WTC11 (cell line): ENCODE results near the gene MAP9. TPM values are rescaled to one million over a fixed set of nuclear protein-coding genes. Genes with fewer than 3 reads are reported as not detected.

Experiments used
- ATAC-seq: fragments of 200-7000 bp; cut with Tn5 transposase; 2 replicates; pipeline ENCODE4 v1.10.0; 2021; ENCODE audit warnings: mild to moderate bottlenecking, moderate library complexity
- CTCF ChIA-PET: fragments of 300-600 bp; sonication (Branson Sonifier 250); formaldehyde crosslinking; loops from one replicate; lab custom pipeline; 2021; ENCODE audit warnings: antibody characterized with exemption; lab: Charles Lee
- POLR2A ChIA-PET: fragments of 350-600 bp; sonication (Branson Sonifier 250); formaldehyde crosslinking; loops from one replicate; lab custom pipeline; 2021; ENCODE audit warnings: antibody characterized with exemption; lab: Charles Lee
- DNase-seq: peaks from one replicate; pipeline ENCODE4 v3.0.0; 2021; ENCODE audit warnings: low spot score
- H3K27ac Mint-ChIP-seq: 2 replicates; pipeline ENCODE4 v1.8.0; 2021; ENCODE audit warnings: mixed read lengths
- H3K27me3 Mint-ChIP-seq: 2 replicates; pipeline ENCODE4 v1.8.0; 2021; ENCODE audit warnings: low read depth, mild to moderate bottlenecking, moderate library complexity, mixed read lengths
- H3K36me3 Mint-ChIP-seq: 2 replicates; pipeline ENCODE4 v1.8.0; 2021; ENCODE audit warnings: mixed read lengths
- H3K4me1 Mint-ChIP-seq: 2 replicates; pipeline ENCODE4 v1.8.0; 2022; ENCODE audit warnings: mixed read lengths
- H3K4me3 Mint-ChIP-seq: 2 replicates; pipeline ENCODE4 v1.8.0; 2021; ENCODE audit warnings: mild to moderate bottlenecking, moderate library complexity, mixed read lengths
- H3K9me3 Mint-ChIP-seq: 2 replicates; pipeline ENCODE4 v1.8.0; 2021; ENCODE audit warnings: mixed read lengths
- ATF1 ChIP-seq: sonication (generic); formaldehyde crosslinking; IDR thresholded peaks from 2 replicates; pipeline ENCODE4 v1.8.1; 2023; ENCODE audit warnings: mild to moderate bottlenecking, moderate library complexity, missing genetic modification reagents
- ATF3 ChIP-seq: sonication (generic); formaldehyde crosslinking; conservative IDR thresholded peaks from 2 replicates; pipeline ENCODE4 v1.8.1; 2022; ENCODE audit warnings: mild to moderate bottlenecking, missing genetic modification reagents
- CBFB ChIP-seq: sonication (generic); formaldehyde crosslinking; IDR thresholded peaks from 2 replicates; pipeline ENCODE4 v1.8.1; 2022; ENCODE audit warnings: mild to moderate bottlenecking, low read depth, missing genetic modification reagents
- ELF4 ChIP-seq: sonication (generic); formaldehyde crosslinking; IDR thresholded peaks from 2 replicates; pipeline ENCODE4 v1.8.1; 2022; ENCODE audit warnings: low read depth, mild to moderate bottlenecking, moderate library complexity, missing genetic modification reagents
- ESRRA ChIP-seq: sonication (generic); formaldehyde crosslinking; IDR thresholded peaks from 2 replicates; pipeline ENCODE4 v1.8.1; 2022; ENCODE audit warnings: mild to moderate bottlenecking, missing genetic modification reagents, borderline replicate concordance
- HMGXB4 ChIP-seq: sonication (generic); formaldehyde crosslinking; IDR thresholded peaks from 2 replicates; pipeline ENCODE4 v1.8.1; 2023; ENCODE audit warnings: mild to moderate bottlenecking, moderate library complexity, missing genetic modification reagents
- IRF1 ChIP-seq: sonication (generic); formaldehyde crosslinking; IDR thresholded peaks from 2 replicates; pipeline ENCODE4 v1.8.0; 2023; ENCODE audit warnings: missing genetic modification reagents
- IRF2 ChIP-seq: sonication (generic); formaldehyde crosslinking; IDR thresholded peaks from 2 replicates; pipeline ENCODE4 v1.8.0; 2022; ENCODE audit warnings: low read depth, missing genetic modification reagents, borderline replicate concordance
- NR2C2 ChIP-seq: sonication (generic); formaldehyde crosslinking; IDR thresholded peaks from 2 replicates; pipeline ENCODE4 v1.8.0; 2022; ENCODE audit warnings: mild to moderate bottlenecking, missing genetic modification reagents
- NR3C1 ChIP-seq: sonication (generic); formaldehyde crosslinking; conservative IDR thresholded peaks from 2 replicates; pipeline ENCODE4 v1.8.1; 2023; ENCODE audit warnings: low read depth, mild to moderate bottlenecking, missing genetic modification reagents
- RELA ChIP-seq: sonication (generic); formaldehyde crosslinking; IDR thresholded peaks from 2 replicates; pipeline ENCODE4 v1.8.1; 2022; ENCODE audit warnings: missing genetic modification reagents, mild to moderate bottlenecking, borderline replicate concordance
- SOX15 ChIP-seq: fragments of 250-450 bp; sonication (Bioruptor Pico); IDR thresholded peaks from 2 replicates; pipeline ENCODE4 v1.9.0; 2021; ENCODE audit warnings: mild to moderate bottlenecking
- ZNF219 ChIP-seq: sonication (generic); formaldehyde crosslinking; IDR thresholded peaks from 2 replicates; pipeline ENCODE4 v1.8.0; 2023; ENCODE audit warnings: missing genetic modification reagents, mild to moderate bottlenecking, borderline replicate concordance
- ZNF396 ChIP-seq: fragments of 250-450 bp; sonication (Bioruptor Pico); IDR thresholded peaks from 2 replicates; pipeline ENCODE4 v1.8.0; 2021; ENCODE audit warnings: mild to moderate bottlenecking, moderate library complexity, borderline replicate concordance
- ZNF671 ChIP-seq: fragments of 250-450 bp; sonication (Bioruptor Pico); IDR thresholded peaks from 2 replicates; pipeline ENCODE4 v1.8.0; 2021; ENCODE audit warnings: mild to moderate bottlenecking
- total RNA-seq: library from RNA; stranded (reverse); gene quantifications from 3 replicates; pipeline ENCODE4 v1.2.3, GENCODE V29; 2021
- TF ChIP-seq, protein P1 (sequence below): sonication (generic); formaldehyde crosslinking; IDR thresholded peaks from 2 replicates; pipeline ENCODE4 v1.8.0; 2023; ENCODE audit warnings: missing genetic modification reagents, mild to moderate bottlenecking, borderline replicate concordance
- TF ChIP-seq, protein P2 (sequence below): sonication (generic); formaldehyde crosslinking; conservative IDR thresholded peaks from 2 replicates; pipeline ENCODE4 v1.8.1; 2023; ENCODE audit warnings: mild to moderate bottlenecking, low read depth, missing genetic modification reagents, moderate library complexity
- TF ChIP-seq, protein P3 (sequence below): fragments of 200-600 bp; IDR thresholded peaks from 2 replicates; pipeline ENCODE4 v1.8.0; 2022; ENCODE audit warnings: antibody characterized with exemption
- TF ChIP-seq, protein P4 (sequence below): fragments of 250-450 bp; sonication (Bioruptor Pico); IDR thresholded peaks from 2 replicates; pipeline ENCODE4 v1.9.0; 2021; ENCODE audit warnings: mild to moderate bottlenecking

MAP9 gene
- total RNA-seq, 1 experiment from 2014 or later = 19.0 TPM

DNA sequence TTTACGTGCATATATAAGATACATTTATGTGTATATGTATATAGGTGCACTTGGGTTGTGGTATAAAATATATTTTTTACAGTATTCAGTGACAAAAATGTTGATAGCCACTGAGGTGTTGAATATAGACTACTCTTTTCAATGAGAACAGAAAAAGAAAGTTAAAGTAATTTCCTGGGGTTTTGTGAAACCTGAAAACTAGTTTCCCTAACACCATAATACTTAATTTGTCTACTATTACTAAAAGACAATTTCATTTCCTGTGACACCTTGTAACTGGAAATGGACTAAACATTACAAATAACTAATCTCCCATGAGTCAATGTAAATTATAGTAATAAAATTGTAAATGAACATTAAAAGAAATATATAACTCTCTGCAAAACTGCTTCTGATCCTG is 32.0 kb upstream of the MAP9 start (continued):
- no peak for TF ChIP-seq ESRRA
- TF ChIP-seq SOX15 (CRISPR knock-in tag) = no peak
- no peak for TF ChIP-seq ZNF671
- TF ChIP-seq ELF4 (CRISPR knock-in tag) = no peak
- no peak for TF ChIP-seq HMGXB4 (CRISPR knock-in tag)

DNA sequence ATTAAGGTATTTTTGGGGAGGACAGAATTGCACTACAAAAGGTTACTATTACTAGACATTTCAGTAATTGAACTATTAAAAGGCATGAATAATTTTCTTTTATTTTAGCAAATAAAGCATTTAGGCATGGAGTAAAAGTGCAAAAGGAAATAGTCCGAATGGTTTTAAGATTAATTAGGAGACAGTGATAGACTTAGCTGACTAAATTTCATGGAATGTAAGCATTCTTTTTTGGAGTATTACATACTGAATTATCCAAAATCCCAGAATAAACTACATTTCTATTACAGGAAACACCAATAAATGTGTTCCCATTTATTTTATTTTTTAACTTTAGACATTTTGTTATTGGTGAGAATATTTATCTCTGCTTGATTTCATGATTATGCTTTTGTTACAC is 30.7 kb upstream of the MAP9 start:
- no peak for TF ChIP-seq ATF1 (CRISPR knock-in tag)
- no peak for TF ChIP-seq NR2C2 (CRISPR knock-in tag)
- TF ChIP-seq, protein P1, sequence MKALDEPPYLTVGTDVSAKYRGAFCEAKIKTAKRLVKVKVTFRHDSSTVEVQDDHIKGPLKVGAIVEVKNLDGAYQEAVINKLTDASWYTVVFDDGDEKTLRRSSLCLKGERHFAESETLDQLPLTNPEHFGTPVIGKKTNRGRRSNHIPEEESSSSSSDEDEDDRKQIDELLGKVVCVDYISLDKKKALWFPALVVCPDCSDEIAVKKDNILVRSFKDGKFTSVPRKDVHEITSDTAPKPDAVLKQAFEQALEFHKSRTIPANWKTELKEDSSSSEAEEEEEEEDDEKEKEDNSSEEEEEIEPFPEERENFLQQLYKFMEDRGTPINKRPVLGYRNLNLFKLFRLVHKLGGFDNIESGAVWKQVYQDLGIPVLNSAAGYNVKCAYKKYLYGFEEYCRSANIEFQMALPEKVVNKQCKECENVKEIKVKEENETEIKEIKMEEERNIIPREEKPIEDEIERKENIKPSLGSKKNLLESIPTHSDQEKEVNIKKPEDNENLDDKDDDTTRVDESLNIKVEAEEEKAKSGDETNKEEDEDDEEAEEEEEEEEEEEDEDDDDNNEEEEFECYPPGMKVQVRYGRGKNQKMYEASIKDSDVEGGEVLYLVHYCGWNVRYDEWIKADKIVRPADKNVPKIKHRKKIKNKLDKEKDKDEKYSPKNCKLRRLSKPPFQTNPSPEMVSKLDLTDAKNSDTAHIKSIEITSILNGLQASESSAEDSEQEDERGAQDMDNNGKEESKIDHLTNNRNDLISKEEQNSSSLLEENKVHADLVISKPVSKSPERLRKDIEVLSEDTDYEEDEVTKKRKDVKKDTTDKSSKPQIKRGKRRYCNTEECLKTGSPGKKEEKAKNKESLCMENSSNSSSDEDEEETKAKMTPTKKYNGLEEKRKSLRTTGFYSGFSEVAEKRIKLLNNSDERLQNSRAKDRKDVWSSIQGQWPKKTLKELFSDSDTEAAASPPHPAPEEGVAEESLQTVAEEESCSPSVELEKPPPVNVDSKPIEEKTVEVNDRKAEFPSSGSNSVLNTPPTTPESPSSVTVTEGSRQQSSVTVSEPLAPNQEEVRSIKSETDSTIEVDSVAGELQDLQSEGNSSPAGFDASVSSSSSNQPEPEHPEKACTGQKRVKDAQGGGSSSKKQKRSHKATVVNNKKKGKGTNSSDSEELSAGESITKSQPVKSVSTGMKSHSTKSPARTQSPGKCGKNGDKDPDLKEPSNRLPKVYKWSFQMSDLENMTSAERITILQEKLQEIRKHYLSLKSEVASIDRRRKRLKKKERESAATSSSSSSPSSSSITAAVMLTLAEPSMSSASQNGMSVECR (CRISPR knock-in tag) = no peak
- TF ChIP-seq RELA (CRISPR knock-in tag) = no peak
- TF ChIP-seq, protein P2, sequence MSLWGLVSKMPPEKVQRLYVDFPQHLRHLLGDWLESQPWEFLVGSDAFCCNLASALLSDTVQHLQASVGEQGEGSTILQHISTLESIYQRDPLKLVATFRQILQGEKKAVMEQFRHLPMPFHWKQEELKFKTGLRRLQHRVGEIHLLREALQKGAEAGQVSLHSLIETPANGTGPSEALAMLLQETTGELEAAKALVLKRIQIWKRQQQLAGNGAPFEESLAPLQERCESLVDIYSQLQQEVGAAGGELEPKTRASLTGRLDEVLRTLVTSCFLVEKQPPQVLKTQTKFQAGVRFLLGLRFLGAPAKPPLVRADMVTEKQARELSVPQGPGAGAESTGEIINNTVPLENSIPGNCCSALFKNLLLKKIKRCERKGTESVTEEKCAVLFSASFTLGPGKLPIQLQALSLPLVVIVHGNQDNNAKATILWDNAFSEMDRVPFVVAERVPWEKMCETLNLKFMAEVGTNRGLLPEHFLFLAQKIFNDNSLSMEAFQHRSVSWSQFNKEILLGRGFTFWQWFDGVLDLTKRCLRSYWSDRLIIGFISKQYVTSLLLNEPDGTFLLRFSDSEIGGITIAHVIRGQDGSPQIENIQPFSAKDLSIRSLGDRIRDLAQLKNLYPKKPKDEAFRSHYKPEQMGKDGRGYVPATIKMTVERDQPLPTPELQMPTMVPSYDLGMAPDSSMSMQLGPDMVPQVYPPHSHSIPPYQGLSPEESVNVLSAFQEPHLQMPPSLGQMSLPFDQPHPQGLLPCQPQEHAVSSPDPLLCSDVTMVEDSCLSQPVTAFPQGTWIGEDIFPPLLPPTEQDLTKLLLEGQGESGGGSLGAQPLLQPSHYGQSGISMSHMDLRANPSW (CRISPR knock-in tag) = no peak
- no peak for TF ChIP-seq ZNF671
- TF ChIP-seq ESRRA = no peak
- TF ChIP-seq, protein P3, sequence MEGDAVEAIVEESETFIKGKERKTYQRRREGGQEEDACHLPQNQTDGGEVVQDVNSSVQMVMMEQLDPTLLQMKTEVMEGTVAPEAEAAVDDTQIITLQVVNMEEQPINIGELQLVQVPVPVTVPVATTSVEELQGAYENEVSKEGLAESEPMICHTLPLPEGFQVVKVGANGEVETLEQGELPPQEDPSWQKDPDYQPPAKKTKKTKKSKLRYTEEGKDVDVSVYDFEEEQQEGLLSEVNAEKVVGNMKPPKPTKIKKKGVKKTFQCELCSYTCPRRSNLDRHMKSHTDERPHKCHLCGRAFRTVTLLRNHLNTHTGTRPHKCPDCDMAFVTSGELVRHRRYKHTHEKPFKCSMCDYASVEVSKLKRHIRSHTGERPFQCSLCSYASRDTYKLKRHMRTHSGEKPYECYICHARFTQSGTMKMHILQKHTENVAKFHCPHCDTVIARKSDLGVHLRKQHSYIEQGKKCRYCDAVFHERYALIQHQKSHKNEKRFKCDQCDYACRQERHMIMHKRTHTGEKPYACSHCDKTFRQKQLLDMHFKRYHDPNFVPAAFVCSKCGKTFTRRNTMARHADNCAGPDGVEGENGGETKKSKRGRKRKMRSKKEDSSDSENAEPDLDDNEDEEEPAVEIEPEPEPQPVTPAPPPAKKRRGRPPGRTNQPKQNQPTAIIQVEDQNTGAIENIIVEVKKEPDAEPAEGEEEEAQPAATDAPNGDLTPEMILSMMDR = no peak
- TF ChIP-seq CBFB (CRISPR knock-in tag) = no peak
- no peak for TF ChIP-seq ZNF396 (CRISPR knock-in tag)
- no peak for TF ChIP-seq ATF3 (CRISPR knock-in tag)
- TF ChIP-seq, protein P4, sequence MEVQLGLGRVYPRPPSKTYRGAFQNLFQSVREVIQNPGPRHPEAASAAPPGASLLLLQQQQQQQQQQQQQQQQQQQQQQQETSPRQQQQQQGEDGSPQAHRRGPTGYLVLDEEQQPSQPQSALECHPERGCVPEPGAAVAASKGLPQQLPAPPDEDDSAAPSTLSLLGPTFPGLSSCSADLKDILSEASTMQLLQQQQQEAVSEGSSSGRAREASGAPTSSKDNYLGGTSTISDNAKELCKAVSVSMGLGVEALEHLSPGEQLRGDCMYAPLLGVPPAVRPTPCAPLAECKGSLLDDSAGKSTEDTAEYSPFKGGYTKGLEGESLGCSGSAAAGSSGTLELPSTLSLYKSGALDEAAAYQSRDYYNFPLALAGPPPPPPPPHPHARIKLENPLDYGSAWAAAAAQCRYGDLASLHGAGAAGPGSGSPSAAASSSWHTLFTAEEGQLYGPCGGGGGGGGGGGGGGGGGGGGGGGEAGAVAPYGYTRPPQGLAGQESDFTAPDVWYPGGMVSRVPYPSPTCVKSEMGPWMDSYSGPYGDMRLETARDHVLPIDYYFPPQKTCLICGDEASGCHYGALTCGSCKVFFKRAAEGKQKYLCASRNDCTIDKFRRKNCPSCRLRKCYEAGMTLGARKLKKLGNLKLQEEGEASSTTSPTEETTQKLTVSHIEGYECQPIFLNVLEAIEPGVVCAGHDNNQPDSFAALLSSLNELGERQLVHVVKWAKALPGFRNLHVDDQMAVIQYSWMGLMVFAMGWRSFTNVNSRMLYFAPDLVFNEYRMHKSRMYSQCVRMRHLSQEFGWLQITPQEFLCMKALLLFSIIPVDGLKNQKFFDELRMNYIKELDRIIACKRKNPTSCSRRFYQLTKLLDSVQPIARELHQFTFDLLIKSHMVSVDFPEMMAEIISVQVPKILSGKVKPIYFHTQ (CRISPR knock-in tag) = no peak
- no peak for TF ChIP-seq SOX15 (CRISPR knock-in tag)
- no peak for TF ChIP-seq ZNF219
- no peak for TF ChIP-seq ELF4 (CRISPR knock-in tag)
- TF ChIP-seq IRF2 = no peak
- TF ChIP-seq IRF1 (CRISPR knock-in tag) = no peak
- no peak for TF ChIP-seq NR3C1 (CRISPR knock-in tag)
- DNase-seq = no peak
- Mint-ChIP-seq H3K4me3 (no peak overlapping the region), H3K27ac (no peak overlapping the region), H3K4me1 (no peaks in the 10 kb centered on the region), H3K9me3 (no peaks in the 10 kb centered on the region), H3K36me3 (no peaks in the 10 kb centered on the region), H3K27me3 (peaks cover 35% of the 10 kb centered on the region)
- ChIA-PET POLR2A (no interaction called here), CTCF (no interaction called here)
- no peak for ATAC-seq
